Mesendoderm (in vitro differentiated cells): ENCODE measurements around the gene UPK3B. TPM values are rescaled to one million over a fixed set of nuclear protein-coding genes. Genes with fewer than 3 reads are reported as not detected.
"Not testable (repeated sequence)": the region's sequence is repeated elsewhere in the genome, so short reads cannot be mapped to it uniquely, and the experiment has no call there.

Source experiments
- DNase-seq: peaks from one replicate; pipeline ENCODE4 v3.0.0; 2013
- H2AK5ac ChIP-seq: 2 replicates; pipeline ENCODE4 v1.6.1; 2013; ENCODE audit warnings: low read length, inconsistent platforms
- H2BK120ac ChIP-seq: 2 replicates; pipeline ENCODE4 v1.6.1; 2013; ENCODE audit warnings: low read depth, mild to moderate bottlenecking, low read length, moderate library complexity, mixed read lengths
- H2BK15ac ChIP-seq: replicated peaks from 2 replicates; pipeline ENCODE4 v1.6.1; 2013; ENCODE audit warnings: low read depth, mild to moderate bottlenecking, moderate library complexity
- H2BK5ac ChIP-seq: 2 replicates; pipeline ENCODE4 v1.6.1; 2013; ENCODE audit warnings: low read length, inconsistent platforms
- H3K18ac ChIP-seq: 2 replicates; pipeline ENCODE4 v1.6.1; 2013; ENCODE audit warnings: mild to moderate bottlenecking, low read length, mixed read lengths
- H3K23ac ChIP-seq: one replicate; pipeline ENCODE4 v1.6.1; 2013; ENCODE audit warnings: low read length
- H3K27ac ChIP-seq: 2 replicates; pipeline ENCODE4 v1.5.1; 2013; ENCODE audit warnings: low read depth, mild to moderate bottlenecking, inconsistent platforms, low read length, moderate library complexity
- H3K27me3 ChIP-seq: 2 replicates; pipeline ENCODE4 v1.6.1; 2013; ENCODE audit warnings: low read length, control low read depth, mild to moderate bottlenecking, inconsistent platforms; ENCODE audit not compliant: insufficient read depth, poor library complexity
- H3K36me3 ChIP-seq: 2 replicates; pipeline ENCODE4 v1.6.1; 2013; ENCODE audit warnings: low read length, inconsistent platforms; ENCODE audit not compliant: control insufficient read depth, insufficient read depth
- H3K4ac ChIP-seq: one replicate; pipeline ENCODE4 v1.6.1; 2013; ENCODE audit warnings: low read depth, mild to moderate bottlenecking, low read length, moderate library complexity
- H3K4me1 ChIP-seq: 2 replicates; pipeline ENCODE4 v1.6.1; 2013; ENCODE audit warnings: low read depth, low read length, inconsistent platforms; ENCODE audit not compliant: control insufficient read depth
- H3K4me2 ChIP-seq: 2 replicates; pipeline ENCODE4 v1.6.1; 2013; ENCODE audit warnings: low read length
- H3K4me3 ChIP-seq: 2 replicates; pipeline ENCODE4 v1.5.1; 2013; ENCODE audit warnings: mild to moderate bottlenecking, low read length
- H3K56ac ChIP-seq: one replicate; pipeline ENCODE4 v1.6.1; 2013; ENCODE audit warnings: low read length
- H3K79me1 ChIP-seq: 2 replicates; pipeline ENCODE4 v1.6.1; 2013; ENCODE audit warnings: low read length, inconsistent platforms
- H3K79me2 ChIP-seq: 2 replicates; pipeline ENCODE4 v1.6.1; 2013; ENCODE audit warnings: mild to moderate bottlenecking, low read length; ENCODE audit not compliant: control insufficient read depth, insufficient read depth
- H3K9ac ChIP-seq: 2 replicates; pipeline ENCODE4 v1.6.1; 2013; ENCODE audit warnings: low read length, inconsistent platforms
- H4K5ac ChIP-seq: one replicate; pipeline ENCODE4 v1.6.1; 2013; ENCODE audit warnings: low read length
- H4K8ac ChIP-seq: one replicate; pipeline ENCODE4 v1.6.1; 2013; ENCODE audit warnings: low read depth, mild to moderate bottlenecking, control low read depth, low read length, moderate library complexity
- WGBS: extraction: QIAGEN DNeasy Blood & Tissue Kit; methylation state at CpG from one replicate; pipeline ENCODE4 v1.1.7; 2013; ENCODE audit warnings: low lambda C conversion rate, missing lambda C conversion rate; ENCODE audit not compliant: insufficient coverage; ENCODE audit errors: extremely low coverage; 5-methylcytosine and 5-hydroxymethylcytosine counted together
- small RNA-seq: library from polyadenylated mRNA; stranded (forward); fragments of <200 nt; extraction: miRNeasy Mini kit (QIAGEN cat#:217004); gene quantifications from one replicate; pipeline ENCODE3, GENCODE V24; 2013; ENCODE audit not compliant: insufficient read depth

The UPK3B gene

DNA sequence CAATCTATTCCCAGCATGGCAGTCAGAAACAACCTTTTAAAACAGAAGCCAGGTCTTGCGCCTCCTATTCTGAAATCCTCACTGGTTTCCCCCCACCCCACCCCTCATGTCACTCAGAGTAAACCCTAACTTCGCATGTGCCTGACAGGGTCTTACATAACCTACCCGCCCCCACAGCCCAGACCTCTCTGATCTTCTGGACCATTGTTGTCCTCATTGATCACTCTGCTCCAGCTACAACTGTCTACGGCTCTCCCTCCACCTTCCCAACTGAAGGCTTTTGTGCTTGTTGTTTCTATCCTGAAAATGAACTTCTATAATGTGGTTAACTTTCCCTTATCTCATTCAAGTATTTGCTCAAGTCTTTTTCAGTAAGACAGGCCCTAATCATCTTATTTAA lies 49.8 kb downstream of the UPK3B start:
- H3K27me3 ChIP-seq, H3K4me1 ChIP-seq, H2BK5ac ChIP-seq, H3K79me1 ChIP-seq, H3K18ac ChIP-seq, H3K4me2 ChIP-seq, H4K8ac ChIP-seq, H2BK120ac ChIP-seq, H3K79me2 ChIP-seq, H3K4me3 ChIP-seq, H4K5ac ChIP-seq, H3K9ac ChIP-seq, DNase-seq, H3K36me3 ChIP-seq, H3K27ac ChIP-seq, H2AK5ac ChIP-seq, H3K4ac ChIP-seq, H3K23ac ChIP-seq, H3K56ac ChIP-seq, H2BK15ac ChIP-seq: not testable (repeated sequence)
- WGBS: no CpG with 5 or more reads among the region's 4 CpGs

- H3K56ac ChIP-seq, H3K27ac ChIP-seq, H2BK5ac ChIP-seq, H3K79me1 ChIP-seq, H3K4me1 ChIP-seq, DNase-seq, H2AK5ac ChIP-seq, H2BK120ac ChIP-seq, H2BK15ac ChIP-seq, H4K5ac ChIP-seq, H3K79me2 ChIP-seq, H4K8ac ChIP-seq, H3K36me3 ChIP-seq, H3K18ac ChIP-seq, H3K4me2 ChIP-seq, H3K9ac ChIP-seq, H3K23ac ChIP-seq, H3K27me3 ChIP-seq, H3K4me3 ChIP-seq, H3K4ac ChIP-seq: not testable (repeated sequence)
- WGBS: no CpG with 5 or more reads among the region's 3 CpGs
Observed at GRCh38 chr7:76561342-76561741, 51.0 kb downstream of the UPK3B start.

DNA sequence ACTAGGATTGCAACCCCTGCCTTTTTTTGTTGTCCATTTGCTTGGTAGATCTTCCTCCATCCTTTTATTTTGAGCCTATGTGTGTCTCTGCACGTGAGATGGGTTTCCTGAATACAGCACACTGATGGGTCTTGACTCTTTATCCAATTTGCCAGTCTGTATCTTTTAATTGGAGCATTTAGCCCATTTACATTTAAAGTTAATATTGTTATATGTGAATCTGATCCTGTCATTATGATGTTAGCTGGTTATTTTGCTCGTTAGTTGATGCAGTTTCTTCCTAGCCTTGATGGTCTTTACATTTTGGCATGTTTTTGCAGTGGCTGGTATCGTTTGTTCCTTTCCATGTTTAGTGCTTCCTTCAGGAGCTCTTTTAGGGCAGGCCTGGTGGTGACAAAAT lies 54.6 kb downstream of the UPK3B start:
- not testable (repeated sequence) for H3K79me1 ChIP-seq, H4K8ac ChIP-seq, H3K9ac ChIP-seq, H3K4me2 ChIP-seq, H3K4me1 ChIP-seq, H2BK15ac ChIP-seq, H3K56ac ChIP-seq, H3K27ac ChIP-seq, DNase-seq, H2BK120ac ChIP-seq, H2AK5ac ChIP-seq, H3K27me3 ChIP-seq, H3K4ac ChIP-seq, H3K36me3 ChIP-seq, H4K5ac ChIP-seq, H2BK5ac ChIP-seq, H3K18ac ChIP-seq, H3K23ac ChIP-seq, H3K79me2 ChIP-seq, H3K4me3 ChIP-seq
- WGBS: no CpG with 5 or more reads among the region's 3 CpGs

Small RNA genes lying within 50 kb of the gene (small RNA-seq; reads per million reads assigned to genes)
- gene RF00019: not detected
